WTC11 (cell line): ENCODE results near the gene UBE2K. TPM values are rescaled to one million over a fixed set of nuclear protein-coding genes. Genes with fewer than 3 reads are reported as not detected.

Experiments
- ATAC-seq: fragments of 200-7000 bp; cut with Tn5 transposase; 2 replicates; pipeline ENCODE4 v1.10.0; 2021; ENCODE audit warnings: mild to moderate bottlenecking, moderate library complexity
- CTCF ChIA-PET: fragments of 300-600 bp; sonication (Branson Sonifier 250); formaldehyde crosslinking; loops from one replicate; lab custom pipeline; 2021; ENCODE audit warnings: antibody characterized with exemption; lab: Charles Lee
- POLR2A ChIA-PET: fragments of 350-600 bp; sonication (Branson Sonifier 250); formaldehyde crosslinking; loops from one replicate; lab custom pipeline; 2021; ENCODE audit warnings: antibody characterized with exemption; lab: Charles Lee
- DNase-seq: peaks from one replicate; pipeline ENCODE4 v3.0.0; 2021; ENCODE audit warnings: low spot score
- H3K27ac Mint-ChIP-seq: 2 replicates; pipeline ENCODE4 v1.8.0; 2021; ENCODE audit warnings: mixed read lengths
- H3K27me3 Mint-ChIP-seq: 2 replicates; pipeline ENCODE4 v1.8.0; 2021; ENCODE audit warnings: low read depth, mild to moderate bottlenecking, moderate library complexity, mixed read lengths
- H3K36me3 Mint-ChIP-seq: 2 replicates; pipeline ENCODE4 v1.8.0; 2021; ENCODE audit warnings: mixed read lengths
- H3K4me1 Mint-ChIP-seq: 2 replicates; pipeline ENCODE4 v1.8.0; 2022; ENCODE audit warnings: mixed read lengths
- H3K4me3 Mint-ChIP-seq: 2 replicates; pipeline ENCODE4 v1.8.0; 2021; ENCODE audit warnings: mild to moderate bottlenecking, moderate library complexity, mixed read lengths
- H3K9me3 Mint-ChIP-seq: 2 replicates; pipeline ENCODE4 v1.8.0; 2021; ENCODE audit warnings: mixed read lengths
- ATF1 ChIP-seq: sonication (generic); formaldehyde crosslinking; IDR thresholded peaks from 2 replicates; pipeline ENCODE4 v1.8.1; 2023; ENCODE audit warnings: mild to moderate bottlenecking, moderate library complexity, missing genetic modification reagents
- ATF2 ChIP-seq: sonication (generic); formaldehyde crosslinking; IDR thresholded peaks from 2 replicates; pipeline ENCODE4 v1.8.1; 2022; ENCODE audit warnings: low read depth, missing genetic modification reagents, borderline replicate concordance
- ELF4 ChIP-seq: sonication (generic); formaldehyde crosslinking; IDR thresholded peaks from 2 replicates; pipeline ENCODE4 v1.8.1; 2022; ENCODE audit warnings: low read depth, mild to moderate bottlenecking, moderate library complexity, missing genetic modification reagents
- ERG ChIP-seq: fragments of 250-450 bp; sonication (Bioruptor Pico); IDR thresholded peaks from 2 replicates; pipeline ENCODE4 v1.8.0; 2021; ENCODE audit warnings: mild to moderate bottlenecking
- ETV6 ChIP-seq: sonication (generic); formaldehyde crosslinking; IDR thresholded peaks from 2 replicates; pipeline ENCODE4 v1.8.1; 2022; ENCODE audit warnings: mild to moderate bottlenecking, missing genetic modification reagents
- FOXK1 ChIP-seq: sonication (generic); formaldehyde crosslinking; IDR thresholded peaks from 2 replicates; pipeline ENCODE4 v1.8.0; 2022; ENCODE audit warnings: mild to moderate bottlenecking, moderate library complexity, missing genetic modification reagents
- GRHL2 ChIP-seq: fragments of 250-450 bp; sonication (Bioruptor Pico); IDR thresholded peaks from 2 replicates; pipeline ENCODE4 v1.8.0; 2022; ENCODE audit warnings: mild to moderate bottlenecking, moderate library complexity; ENCODE audit not compliant: insufficient replicate concordance, severe bottlenecking
- JAZF1 ChIP-seq: fragments of 250-450 bp; sonication (Bioruptor Pico); IDR thresholded peaks from 2 replicates; pipeline ENCODE4 v1.9.0; 2021; ENCODE audit warnings: moderate library complexity, mild to moderate bottlenecking, inconsistent platforms
- JUN ChIP-seq: sonication (generic); formaldehyde crosslinking; IDR thresholded peaks from 2 replicates; pipeline ENCODE4 v1.8.0; 2023; ENCODE audit warnings: mild to moderate bottlenecking, missing genetic modification reagents
- NFATC4 ChIP-seq: fragments of 250-450 bp; sonication (Bioruptor Pico); IDR thresholded peaks from 2 replicates; pipeline ENCODE4 v1.9.0; 2021; ENCODE audit warnings: mild to moderate bottlenecking
- NFYB ChIP-seq: sonication (generic); formaldehyde crosslinking; conservative IDR thresholded peaks from 2 replicates; pipeline ENCODE4 v1.8.0; 2022; ENCODE audit warnings: low read depth, missing genetic modification reagents
- NR1H2 ChIP-seq: sonication (generic); formaldehyde crosslinking; IDR thresholded peaks from 2 replicates; pipeline ENCODE4 v1.9.0; 2021; ENCODE audit warnings: mild to moderate bottlenecking, moderate library complexity, missing genetic modification reagents
- NR2C2 ChIP-seq: sonication (generic); formaldehyde crosslinking; IDR thresholded peaks from 2 replicates; pipeline ENCODE4 v1.8.0; 2022; ENCODE audit warnings: mild to moderate bottlenecking, missing genetic modification reagents
- SP1 ChIP-seq: sonication (generic); formaldehyde crosslinking; conservative IDR thresholded peaks from 2 replicates; pipeline ENCODE4 v1.8.1; 2022; ENCODE audit warnings: missing genetic modification reagents
- ZNF263 ChIP-seq: sonication (generic); formaldehyde crosslinking; IDR thresholded peaks from 2 replicates; pipeline ENCODE4 v1.8.1; 2022; ENCODE audit warnings: low read depth, mild to moderate bottlenecking, moderate library complexity, missing genetic modification reagents
- ZNF317 ChIP-seq: sonication (generic); formaldehyde crosslinking; IDR thresholded peaks from 2 replicates; pipeline ENCODE4 v1.8.1; 2023; ENCODE audit warnings: low read depth, mild to moderate bottlenecking, moderate library complexity, missing genetic modification reagents, borderline replicate concordance
- ZNF423 ChIP-seq: fragments of 250-450 bp; sonication (Bioruptor Pico); IDR thresholded peaks from 2 replicates; pipeline ENCODE4 v2.1.2; 2022; ENCODE audit warnings: mild to moderate bottlenecking, moderate library complexity
- ZNF671 ChIP-seq: fragments of 250-450 bp; sonication (Bioruptor Pico); IDR thresholded peaks from 2 replicates; pipeline ENCODE4 v1.8.0; 2021; ENCODE audit warnings: mild to moderate bottlenecking
- ZSCAN18 ChIP-seq: fragments of 250-450 bp; sonication (Bioruptor Pico); IDR thresholded peaks from 2 replicates; pipeline ENCODE4 v2.1.2; 2022; ENCODE audit warnings: mild to moderate bottlenecking, moderate library complexity
- total RNA-seq: library from RNA; stranded (reverse); gene quantifications from 3 replicates; pipeline ENCODE4 v1.2.3, GENCODE V29; 2021
- TF ChIP-seq, protein P1 (sequence below): fragments of 250-450 bp; sonication (Bioruptor Pico); IDR thresholded peaks from 2 replicates; pipeline ENCODE4 v1.9.0; 2021; ENCODE audit warnings: mild to moderate bottlenecking, borderline replicate concordance
- TF ChIP-seq, protein P2 (sequence below): sonication (generic); formaldehyde crosslinking; IDR thresholded peaks from 2 replicates; pipeline ENCODE4 v1.8.0; 2022; ENCODE audit warnings: mild to moderate bottlenecking, missing genetic modification reagents
- TF ChIP-seq, protein P3 (sequence below): sonication (generic); formaldehyde crosslinking; IDR thresholded peaks from 2 replicates; pipeline ENCODE4 v1.8.1; 2022; ENCODE audit warnings: missing genetic modification reagents, borderline replicate concordance
- TF ChIP-seq, protein P4 (sequence below): sonication (generic); formaldehyde crosslinking; IDR thresholded peaks from 2 replicates; pipeline ENCODE4 v1.8.0; 2022; ENCODE audit warnings: mild to moderate bottlenecking, missing genetic modification reagents

The UBE2K gene
- total RNA-seq, 1 experiment from 2014 or later, result 135 TPM

- no peak for DNase-seq
- CTCF ChIA-PET, result no interaction called here
- Mint-ChIP-seq H3K9me3 (no peaks in the 10 kb centered on the region), H3K4me1 (peaks cover 6% of the 10 kb centered on the region), H3K4me3 (no peak overlapping the region), H3K27ac (no peak overlapping the region), H3K36me3 (no peaks in the 10 kb centered on the region), H3K27me3 (no peaks in the 10 kb centered on the region)
- ATAC-seq, result no peak
- TF ChIP-seq, protein P1, sequence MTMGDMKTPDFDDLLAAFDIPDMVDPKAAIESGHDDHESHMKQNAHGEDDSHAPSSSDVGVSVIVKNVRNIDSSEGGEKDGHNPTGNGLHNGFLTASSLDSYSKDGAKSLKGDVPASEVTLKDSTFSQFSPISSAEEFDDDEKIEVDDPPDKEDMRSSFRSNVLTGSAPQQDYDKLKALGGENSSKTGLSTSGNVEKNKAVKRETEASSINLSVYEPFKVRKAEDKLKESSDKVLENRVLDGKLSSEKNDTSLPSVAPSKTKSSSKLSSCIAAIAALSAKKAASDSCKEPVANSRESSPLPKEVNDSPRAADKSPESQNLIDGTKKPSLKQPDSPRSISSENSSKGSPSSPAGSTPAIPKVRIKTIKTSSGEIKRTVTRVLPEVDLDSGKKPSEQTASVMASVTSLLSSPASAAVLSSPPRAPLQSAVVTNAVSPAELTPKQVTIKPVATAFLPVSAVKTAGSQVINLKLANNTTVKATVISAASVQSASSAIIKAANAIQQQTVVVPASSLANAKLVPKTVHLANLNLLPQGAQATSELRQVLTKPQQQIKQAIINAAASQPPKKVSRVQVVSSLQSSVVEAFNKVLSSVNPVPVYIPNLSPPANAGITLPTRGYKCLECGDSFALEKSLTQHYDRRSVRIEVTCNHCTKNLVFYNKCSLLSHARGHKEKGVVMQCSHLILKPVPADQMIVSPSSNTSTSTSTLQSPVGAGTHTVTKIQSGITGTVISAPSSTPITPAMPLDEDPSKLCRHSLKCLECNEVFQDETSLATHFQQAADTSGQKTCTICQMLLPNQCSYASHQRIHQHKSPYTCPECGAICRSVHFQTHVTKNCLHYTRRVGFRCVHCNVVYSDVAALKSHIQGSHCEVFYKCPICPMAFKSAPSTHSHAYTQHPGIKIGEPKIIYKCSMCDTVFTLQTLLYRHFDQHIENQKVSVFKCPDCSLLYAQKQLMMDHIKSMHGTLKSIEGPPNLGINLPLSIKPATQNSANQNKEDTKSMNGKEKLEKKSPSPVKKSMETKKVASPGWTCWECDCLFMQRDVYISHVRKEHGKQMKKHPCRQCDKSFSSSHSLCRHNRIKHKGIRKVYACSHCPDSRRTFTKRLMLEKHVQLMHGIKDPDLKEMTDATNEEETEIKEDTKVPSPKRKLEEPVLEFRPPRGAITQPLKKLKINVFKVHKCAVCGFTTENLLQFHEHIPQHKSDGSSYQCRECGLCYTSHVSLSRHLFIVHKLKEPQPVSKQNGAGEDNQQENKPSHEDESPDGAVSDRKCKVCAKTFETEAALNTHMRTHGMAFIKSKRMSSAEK (CRISPR knock-in tag), result no peak
- no peak for TF ChIP-seq ZNF263
- no peak for TF ChIP-seq JUN
- TF ChIP-seq ETV6 (CRISPR knock-in tag), result no peak
- no peak for TF ChIP-seq ATF2 (CRISPR knock-in tag)
- POLR2A ChIA-PET, result no interaction called here
These were observed 11.9 kb upstream of the UBE2K start for GRCh38 chr4:39685990-39686389.

DNA sequence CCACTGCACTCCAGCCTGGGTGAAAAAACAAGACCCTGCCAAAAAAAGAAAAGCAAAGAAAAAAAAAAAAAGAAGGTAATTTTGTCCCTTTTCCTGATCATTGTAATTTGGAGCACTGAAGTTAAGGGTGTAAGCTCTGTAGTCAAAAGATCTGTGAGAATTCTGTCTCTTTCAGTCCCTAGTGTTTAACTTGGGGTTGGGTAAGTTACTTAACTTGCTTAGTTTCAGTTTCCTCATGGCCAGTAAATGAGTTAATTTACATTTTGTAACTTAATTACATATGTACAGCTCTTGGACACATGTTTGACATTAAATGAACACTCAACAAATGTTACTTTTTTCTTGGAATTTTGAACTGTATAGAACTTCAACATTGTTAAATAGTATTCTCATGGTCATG lies 10.9 kb upstream of the UBE2K start:
- no peak for TF ChIP-seq JUN
- no peak for TF ChIP-seq NFATC4
- no peak for TF ChIP-seq NR2C2
- no peak for TF ChIP-seq FOXK1
- no peak for TF ChIP-seq JAZF1 (CRISPR knock-in tag)
- TF ChIP-seq ZNF263, result no peak
- TF ChIP-seq ZNF423, result no peak
- no peak for TF ChIP-seq ZNF317 (CRISPR knock-in tag)
- no peak for TF ChIP-seq SP1 (CRISPR knock-in tag)
- no peak for TF ChIP-seq ELF4 (CRISPR knock-in tag)
- TF ChIP-seq NR1H2 (CRISPR knock-in tag), result no peak
- TF ChIP-seq, protein P2, sequence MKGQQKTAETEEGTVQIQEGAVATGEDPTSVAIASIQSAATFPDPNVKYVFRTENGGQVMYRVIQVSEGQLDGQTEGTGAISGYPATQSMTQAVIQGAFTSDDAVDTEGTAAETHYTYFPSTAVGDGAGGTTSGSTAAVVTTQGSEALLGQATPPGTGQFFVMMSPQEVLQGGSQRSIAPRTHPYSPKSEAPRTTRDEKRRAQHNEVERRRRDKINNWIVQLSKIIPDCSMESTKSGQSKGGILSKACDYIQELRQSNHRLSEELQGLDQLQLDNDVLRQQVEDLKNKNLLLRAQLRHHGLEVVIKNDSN, result no peak
- TF ChIP-seq ZSCAN18 (CRISPR knock-in tag), result no peak
- TF ChIP-seq, protein P3, sequence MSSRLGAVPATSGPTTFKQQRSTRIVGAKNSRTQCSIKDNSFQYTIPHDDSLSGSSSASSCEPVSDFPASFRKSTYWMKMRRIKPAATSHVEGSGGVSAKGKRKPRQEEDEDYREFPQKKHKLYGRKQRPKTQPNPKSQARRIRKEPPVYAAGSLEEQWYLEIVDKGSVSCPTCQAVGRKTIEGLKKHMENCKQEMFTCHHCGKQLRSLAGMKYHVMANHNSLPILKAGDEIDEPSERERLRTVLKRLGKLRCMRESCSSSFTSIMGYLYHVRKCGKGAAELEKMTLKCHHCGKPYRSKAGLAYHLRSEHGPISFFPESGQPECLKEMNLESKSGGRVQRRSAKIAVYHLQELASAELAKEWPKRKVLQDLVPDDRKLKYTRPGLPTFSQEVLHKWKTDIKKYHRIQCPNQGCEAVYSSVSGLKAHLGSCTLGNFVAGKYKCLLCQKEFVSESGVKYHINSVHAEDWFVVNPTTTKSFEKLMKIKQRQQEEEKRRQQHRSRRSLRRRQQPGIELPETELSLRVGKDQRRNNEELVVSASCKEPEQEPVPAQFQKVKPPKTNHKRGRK, result no peak
- TF ChIP-seq NFYB, result no peak
- TF ChIP-seq, protein P4, sequence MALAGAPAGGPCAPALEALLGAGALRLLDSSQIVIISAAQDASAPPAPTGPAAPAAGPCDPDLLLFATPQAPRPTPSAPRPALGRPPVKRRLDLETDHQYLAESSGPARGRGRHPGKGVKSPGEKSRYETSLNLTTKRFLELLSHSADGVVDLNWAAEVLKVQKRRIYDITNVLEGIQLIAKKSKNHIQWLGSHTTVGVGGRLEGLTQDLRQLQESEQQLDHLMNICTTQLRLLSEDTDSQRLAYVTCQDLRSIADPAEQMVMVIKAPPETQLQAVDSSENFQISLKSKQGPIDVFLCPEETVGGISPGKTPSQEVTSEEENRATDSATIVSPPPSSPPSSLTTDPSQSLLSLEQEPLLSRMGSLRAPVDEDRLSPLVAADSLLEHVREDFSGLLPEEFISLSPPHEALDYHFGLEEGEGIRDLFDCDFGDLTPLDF (CRISPR knock-in tag), result no peak
- no peak for TF ChIP-seq GRHL2
- no peak for TF ChIP-seq ERG
- TF ChIP-seq ATF1 (CRISPR knock-in tag), result no peak
- no peak for TF ChIP-seq ZNF671 (CRISPR knock-in tag)
- peaks cover 6% of the 10 kb centered on the region for H3K4me1 Mint-ChIP-seq
- no peak for DNase-seq
- H3K9me3 Mint-ChIP-seq, result no peaks in the 10 kb centered on the region
- no peaks in the 10 kb centered on the region for H3K27me3 Mint-ChIP-seq
- no peak overlapping the region for H3K27ac Mint-ChIP-seq
- CTCF ChIA-PET, result interaction anchor here (0.7 kb wide), 1 partner anchor 160 kb away, joined by 3 read pairs; the partner anchor contains the start of gene UGDH
- no peak for ATAC-seq
- no peaks in the 10 kb centered on the region for H3K36me3 Mint-ChIP-seq
- no peak overlapping the region for H3K4me3 Mint-ChIP-seq
- POLR2A ChIA-PET, result interaction anchor here (0.6 kb wide), 1 partner anchor 236 kb away, joined by 7 read pairs; no protein-coding TSS in a partner anchor
